K562 (cell line): ENCODE results near the gene HOXD1. TPM values are rescaled to one million over a fixed set of nuclear protein-coding genes. Genes with fewer than 3 reads are reported as not detected.

Experiments used
- ATAC-seq: fragments of 200-7000 bp; cut with Tn5 transposase; 3 replicates; pipeline ENCODE4 v1.9.1; 2020; ENCODE audit warnings: moderate library complexity
- BruUV-seq: library from RNA; stranded (reverse); fragments of 400-500 nt; replicated peaks from 2 replicates; lab custom pipeline; 2021; lab: Mats Ljungman, UMichigan
- CTCF ChIA-PET: fragments of 300-600 bp; formaldehyde crosslinking; extraction: SDS; loops from one replicate; lab custom pipeline; 2021; ENCODE audit warnings: low intra/inter-chr PET ratio; lab: Yijun Ruan, JAX
- POLR2A ChIA-PET: fragments of 300-600, 350-650 bp; sonication (Branson Sonifier 250); formaldehyde crosslinking; extraction: SDS; loops from one replicate; lab custom pipeline; 2021; ENCODE audit warnings: antibody characterized with exemption, inconsistent platforms; lab: Yijun Ruan, JAX
- DNase-seq, 4 experiments: peaks; one replicate each; pipeline versions ENCODE4 v3.0.0 to v3.0.0-alpha.2; 2011 to 2018; ENCODE audit warnings: low spot score in 3 of 4, mixed read lengths in 3 of 4; ENCODE audit errors: extremely low read depth in 1 of 4
- FAIRE-seq: peaks from 2 replicates; lab custom pipeline; 2011; peaks lifted over from hg19 to GRCh38; lab: Jason Lieb, UNC
- H2AFZ ChIP-seq: 2 replicates; pipeline ENCODE4 v1.6.0; 2011; ENCODE audit warnings: low read depth, low read length, control low read depth, inconsistent platforms
- H3K27ac ChIP-seq: fragments of 200-600 bp; 3 replicates; pipeline ENCODE4 v1.8.0; 2011; ENCODE audit warnings: low read depth, mild to moderate bottlenecking, control low read depth, inconsistent platforms, low read length, moderate library complexity, mixed read lengths; ENCODE audit errors: extremely low read depth
- H3K27me3 ChIP-seq, 2 experiments: fragments of 300-600 bp in 1 of 2; 2 replicates in 1 of 2; 3 replicates in 1 of 2; pipeline versions ENCODE4 v1.6.0 to v1.8.0; 2011; ENCODE audit warnings: inconsistent platforms in 2 of 2, low read length in 2 of 2, mild to moderate bottlenecking in 1 of 2, mixed read lengths in 1 of 2, moderate library complexity in 1 of 2; ENCODE audit not compliant: control insufficient read depth in 2 of 2, insufficient read depth in 2 of 2
- H3K36me3 ChIP-seq: fragments of 300-600 bp; 3 replicates; pipeline ENCODE4 v1.8.0; 2011; ENCODE audit warnings: mild to moderate bottlenecking, low read length, inconsistent platforms; ENCODE audit not compliant: control insufficient read depth, insufficient read depth
- H3K4me1 ChIP-seq, 2 experiments: fragments of 200-600 bp in 1 of 2; replicated peaks in 1 of 2; 2 replicates in 1 of 2; 3 replicates in 1 of 2; pipeline versions ENCODE4 v1.5.1 to v1.8.0; 2011; ENCODE audit warnings: inconsistent platforms in 2 of 2, low read length in 2 of 2, mild to moderate bottlenecking in 1 of 2, mixed read lengths in 1 of 2, moderate library complexity in 1 of 2; ENCODE audit not compliant: control insufficient read depth in 2 of 2, insufficient read depth in 2 of 2
- H3K4me2 ChIP-seq: 2 replicates; pipeline ENCODE4 v1.6.1; 2011; ENCODE audit warnings: low read length, control low read depth, inconsistent platforms, mixed read lengths; ENCODE audit not compliant: insufficient read depth
- H3K4me3 ChIP-seq: fragments of 200-600 bp; sonication (generic), shearing (Covaris generic); 2 replicates; pipeline ENCODE4 v1.5.1; 2016; ENCODE audit warnings: control low read depth, inconsistent platforms
- H3K79me2 ChIP-seq: fragments of 200-600 bp; 3 replicates; pipeline ENCODE4 v1.8.0; 2011; ENCODE audit warnings: low read length, inconsistent platforms; ENCODE audit not compliant: control insufficient read depth, insufficient read depth
- H3K9ac ChIP-seq, 2 experiments: 2 replicates each; pipeline versions ENCODE4 v1.6.0 to v1.6.1; 2011; ENCODE audit warnings: low read depth in 2 of 2, low read length in 2 of 2, control low read depth in 1 of 2, inconsistent platforms in 1 of 2, mild to moderate bottlenecking in 1 of 2, mixed read lengths in 1 of 2; ENCODE audit not compliant: insufficient read depth in 1 of 2
- H3K9me1 ChIP-seq: one replicate; pipeline ENCODE4 v1.6.0; 2011; ENCODE audit warnings: inconsistent platforms, mild to moderate bottlenecking, low read length, moderate library complexity; ENCODE audit not compliant: control insufficient read depth, insufficient read depth
- H3K9me3 ChIP-seq: replicated peaks from 2 replicates; pipeline ENCODE4 v1.5.1; 2011; ENCODE audit warnings: low read depth, low read length, inconsistent platforms; ENCODE audit not compliant: control insufficient read depth, insufficient read depth
- H4K20me1 ChIP-seq: replicated peaks from 2 replicates; pipeline ENCODE4 v1.6.1; 2011; ENCODE audit warnings: low read length, inconsistent platforms, mixed read lengths; ENCODE audit not compliant: control insufficient read depth, insufficient read depth
- AFF4 ChIP-seq: sonication (generic); formaldehyde crosslinking; IDR thresholded peaks from 2 replicates; pipeline ENCODE4 v1.8.0; 2023; ENCODE audit warnings: mild to moderate bottlenecking, missing genetic modification reagents
- ARID1B ChIP-seq: fragments of 450-650 bp; IDR thresholded peaks from 2 replicates; pipeline ENCODE4 v1.6.1; 2016; ENCODE audit warnings: antibody characterized with exemption, mild to moderate bottlenecking, inconsistent platforms
- GTF2E2 ChIP-seq: fragments of 200-800 bp; sonication (Bioruptor generic); IDR thresholded peaks from 2 replicates; pipeline ENCODE4 v1.6.1; 2016; ENCODE audit warnings: missing genetic modification characterization, missing compliant biosample characterization
- HMBOX1 ChIP-seq: sonication (generic); IDR thresholded peaks from 2 replicates; pipeline ENCODE4 v1.6.1; 2016
- MED1 ChIP-seq: sonication (generic); formaldehyde crosslinking; IDR thresholded peaks from 2 replicates; pipeline ENCODE4 v1.8.1; 2023; ENCODE audit warnings: missing genetic modification reagents, borderline replicate concordance
- ZBTB33 ChIP-seq: sonication (generic); formaldehyde crosslinking; IDR thresholded peaks from 2 replicates; pipeline ENCODE4 v1.8.1; 2023; ENCODE audit warnings: mild to moderate bottlenecking, missing genetic modification reagents
- ZSCAN29 ChIP-seq: fragments of 450-650 bp; IDR thresholded peaks from 2 replicates; pipeline ENCODE4 v1.6.1; 2017
- ZZZ3 ChIP-seq: fragments of 450-650 bp; IDR thresholded peaks from 2 replicates; pipeline ENCODE4 v1.6.1; 2016; ENCODE audit warnings: antibody characterized with exemption, mild to moderate bottlenecking, moderate library complexity
- WGBS: fragments of 100-300 bp; shearing (Covaris generic); methylation state at CpG from one replicate; pipeline ENCODE4 v1.1.6; 2016; ENCODE audit warnings: low coverage, mixed read lengths; ENCODE audit not compliant: insufficient coverage; ENCODE audit errors: missing lambda C conversion rate; 5-methylcytosine and 5-hydroxymethylcytosine counted together
- in situ Hi-C: fragments of 300-500 bp; cut with MboI; formaldehyde crosslinking; loops from 4 replicates; pipeline ENCODE4 v1.15.0; 2018; ENCODE audit warnings: inconsistent platforms, mixed read lengths
- intact Hi-C: fragments of 100-400 bp; cut with micrococcal nuclease; formaldehyde crosslinking; loops from 2 replicates; pipeline ENCODE4 v1.14.2; 2022
- polyA plus RNA-seq, 8 experiments: library from polyadenylated mRNA; depleted of rRNA in 4 of 8; stranded (reverse) in 5 of 8; unstranded in 3 of 8; fragments of >200 nt; fragmentation: Nextera tagmentation in 2 of 8; fragmentation: Illumina TruSeq in 1 of 8; extraction: Ambion mirVana in 2 of 8; extraction: Trizol in 1 of 8; gene quantifications; 2 replicates each; pipeline versions ENCODE4 v1.2.1 to v1.2.3, GENCODE V29; 2011 to 2014; ENCODE audit warnings: inconsistent platforms in 1 of 8, missing spikeins in 1 of 8
- total RNA-seq, 7 experiments: library from RNA; depleted of rRNA in 6 of 7; stranded (reverse); fragments of >200 nt in 6 of 7; fragmentation: Illumina TruSeq in 2 of 7; extraction: Trizol in 2 of 7; gene quantifications; 2 replicates each; pipeline versions ENCODE4 v1.2.1 to v1.2.3, GENCODE V29; 2011 to 2021; ENCODE audit warnings: low replicate concordance in 1 of 7
- TF ChIP-seq, protein P1 (sequence below): fragments of 450-650 bp; IDR thresholded peaks from 2 replicates; pipeline ENCODE4 v1.6.1; 2016; ENCODE audit warnings: mild to moderate bottlenecking

The HOXD1 gene
- total and polyA plus RNA-seq, 9 of the 15 experiments (the other 6 are each of a cell fraction or from before 2014, with no cell fraction given), result not detected

GRCh38 chr2:176178038-176178756, 10.3 kb upstream of the HOXD1 start (continued):
- TF ChIP-seq HMBOX1 (no peak), ARID1B (no peak), ZBTB33 (peak; percentile 25; the same call in 1 of the 2 replicates)

- ChIA-PET CTCF (interaction anchor here (0.7 kb wide), 1 partner anchor 1581 kb away, joined by 3 read pairs; no protein-coding TSS in a partner anchor), POLR2A (interaction anchor here (0.7 kb wide), 1 partner anchor 39 kb away, joined by 3 read pairs; no protein-coding TSS in a partner anchor)
- Histone ChIP-seq H3K79me2 (no peaks in the 10 kb centered on the region), H3K9me1 (no peaks in the 10 kb centered on the region), H3K9me3 (no peaks in the 10 kb centered on the region), H3K4me2 (no peak overlapping the region), H2AFZ (no peak overlapping the region), H3K9ac (no peak overlapping the region), H3K4me1 (peaks cover 0 to 20% of the 10 kb centered on the region in 2 experiments; a peak in 2 of 5 replicates), H3K4me3 (no peak overlapping the region), H3K27me3 (peaks cover 52 to 62% of the 10 kb centered on the region in 2 experiments), H3K36me3 (no peaks in the 10 kb centered on the region), H4K20me1 (no peaks in the 10 kb centered on the region; the same call in 1 of the 2 replicates), H3K27ac (no peak overlapping the region)
- no TSS peak for BruUV-seq
- ATAC-seq (no peak; the same call in 2 of the 3 replicates), DNase-seq (no peak), FAIRE-seq (no peak)
- in situ Hi-C loops, result no loop called here
- intact Hi-C loops, result no loop called here
- 8% methylated on average over 7 of the region's 7 CpGs for WGBS
- no peak for TF ChIP-seq ZZZ3
- TF ChIP-seq ZSCAN29, result no peak
- TF ChIP-seq, protein P1, sequence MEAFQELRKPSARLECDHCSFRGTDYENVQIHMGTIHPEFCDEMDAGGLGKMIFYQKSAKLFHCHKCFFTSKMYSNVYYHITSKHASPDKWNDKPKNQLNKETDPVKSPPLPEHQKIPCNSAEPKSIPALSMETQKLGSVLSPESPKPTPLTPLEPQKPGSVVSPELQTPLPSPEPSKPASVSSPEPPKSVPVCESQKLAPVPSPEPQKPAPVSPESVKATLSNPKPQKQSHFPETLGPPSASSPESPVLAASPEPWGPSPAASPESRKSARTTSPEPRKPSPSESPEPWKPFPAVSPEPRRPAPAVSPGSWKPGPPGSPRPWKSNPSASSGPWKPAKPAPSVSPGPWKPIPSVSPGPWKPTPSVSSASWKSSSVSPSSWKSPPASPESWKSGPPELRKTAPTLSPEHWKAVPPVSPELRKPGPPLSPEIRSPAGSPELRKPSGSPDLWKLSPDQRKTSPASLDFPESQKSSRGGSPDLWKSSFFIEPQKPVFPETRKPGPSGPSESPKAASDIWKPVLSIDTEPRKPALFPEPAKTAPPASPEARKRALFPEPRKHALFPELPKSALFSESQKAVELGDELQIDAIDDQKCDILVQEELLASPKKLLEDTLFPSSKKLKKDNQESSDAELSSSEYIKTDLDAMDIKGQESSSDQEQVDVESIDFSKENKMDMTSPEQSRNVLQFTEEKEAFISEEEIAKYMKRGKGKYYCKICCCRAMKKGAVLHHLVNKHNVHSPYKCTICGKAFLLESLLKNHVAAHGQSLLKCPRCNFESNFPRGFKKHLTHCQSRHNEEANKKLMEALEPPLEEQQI, result no peak
- no peak for TF ChIP-seq GTF2E2 (tag)
- no peak for TF ChIP-seq MED1 (CRISPR knock-in tag)
- no peak for TF ChIP-seq AFF4 (CRISPR knock-in tag)
Measured at GRCh38 chr2:176178757-176179295, 9.6 kb upstream of the HOXD1 start.
